Esophagus muscularis mucosa (tissue), 4 donors: ENCODE data around the gene CARF. TPM values are rescaled to one million over a fixed set of nuclear protein-coding genes. Genes with fewer than 3 reads are reported as not detected.

ENCODE experiments used
- DNase-seq: peaks from one replicate; pipeline ENCODE4 v3.0.0-alpha.2; 2017; ENCODE audit errors: extremely low spot score
- H3K27ac ChIP-seq, 4 donors: fragments of 200-600 bp; sonication (generic); replicated peaks in 1 of 4; 1 replicate in 3 of 4; 2 replicates in 1 of 4; pipeline ENCODE4 v1.5.1; 2016 to 2019; ENCODE audit warnings: mild to moderate bottlenecking in 1 of 4
- H3K27me3 ChIP-seq, 4 donors: fragments of 200-600 bp; sonication (generic); one replicate each; pipeline versions ENCODE4 v1.5.1 to v1.6.0; 2016 to 2019
- H3K36me3 ChIP-seq, 4 donors: fragments of 200-600 bp; sonication (generic); one replicate each; pipeline ENCODE4 v1.5.1; 2016 to 2019
- H3K4me1 ChIP-seq, 4 donors: fragments of 200-600 bp; sonication (generic); one replicate each; pipeline ENCODE4 v1.5.1; 2016 to 2019
- H3K4me3 ChIP-seq, 4 donors: fragments of 200-600 bp; sonication (generic); 1 replicate in 2 of 4; 2 replicates in 2 of 4; pipeline ENCODE4 v1.5.1; 2016 to 2019; ENCODE audit warnings: mild to moderate bottlenecking in 4 of 4, moderate library complexity in 1 of 4
- H3K9me3 ChIP-seq, 4 donors: fragments of 200-600 bp; sonication (generic); 1 replicate in 3 of 4; 2 replicates in 1 of 4; pipeline ENCODE4 v1.5.1; 2016 to 2019
- CTCF ChIP-seq, 3 experiments: fragments of 200-600 bp in 2 of 3; fragments of 450-650 bp in 1 of 3; sonication (generic) in 2 of 3; IDR thresholded peaks; one replicate each; pipeline ENCODE4 v1.5.1; 2017 to 2019; ENCODE audit warnings: antibody characterized with exemption in 3 of 3, mild to moderate bottlenecking in 2 of 3, moderate library complexity in 1 of 3
- EP300 ChIP-seq: sonication (generic); formaldehyde crosslinking; IDR thresholded peaks from one replicate; pipeline ENCODE4 v1.6.1; 2017; ENCODE audit warnings: antibody characterized with exemption
- POLR2A ChIP-seq: fragments of 450-650 bp; IDR thresholded peaks from one replicate; pipeline ENCODE4 v1.6.1; 2017; ENCODE audit warnings: antibody characterized with exemption, moderate library complexity, mild to moderate bottlenecking, low read depth
- POLR2AphosphoS5 ChIP-seq, 2 donors: sonication (generic); formaldehyde crosslinking; IDR thresholded peaks; one replicate each; pipeline ENCODE4 v1.6.1; 2017; ENCODE audit warnings: antibody characterized with exemption in 2 of 2
- WGBS: methylation state at CpG from one replicate; pipeline ENCODE4 v1.1.5; 2018; 5-methylcytosine and 5-hydroxymethylcytosine counted together
- intact Hi-C: fragments of 100-400 bp; cut with DNase I; formaldehyde crosslinking; loops from one replicate; pipeline ENCODE4 v1.15.1; 2023
- total RNA-seq, 4 donors: library from RNA; depleted of rRNA; stranded (reverse); fragments of >200 nt; gene quantifications; one replicate each; pipeline versions ENCODE4 v1.1.0 to v1.2.1, GENCODE V29; 2016

Gene CARF
- total RNA-seq, 4 donors from 2014 or later = 8.0 to 16.6 (median 12.8) TPM

GRCh38 chr2:203016716-203017115 is 104.6 kb downstream of the CARF start:
- H3K36me3 ChIP-seq = no peaks in the 10 kb centered on the region
- H3K9me3 ChIP-seq = no peaks in the 10 kb centered on the region
- TF ChIP-seq POLR2A (no peak), EP300 (no peak), POLR2AphosphoS5 (IDR thresholded peaks at IDR 0.05) (no peak), CTCF (IDR thresholded peaks at IDR 0.05) (no peak)
- peaks cover 4 to 70% (median 54%) of the 10 kb centered on the region in 4 donors for H3K4me1 ChIP-seq
- H3K4me3 ChIP-seq = peak overlapping the region; percentile 78 to 91 (median 83)
- 67% methylated on average over 3 of the region's 3 CpGs for WGBS
- intact Hi-C loops = no loop called here
- peak overlapping the region; percentile 16 to 96 (median 93) for H3K27ac ChIP-seq
- DNase-seq = no peak
- no peaks in the 10 kb centered on the region for H3K27me3 ChIP-seq

- Histone ChIP-seq H3K9me3 (no peaks in the 10 kb centered on the region), H3K4me3 (peak overlapping the region; percentile 78 to 91 (median 83)), H3K4me1 (peaks cover 11 to 84% (median 68%) of the 10 kb centered on the region in 4 donors), H3K27ac (peak overlapping the region in 2 of 4 donors; percentile 9 to 50), H3K27me3 (no peaks in the 10 kb centered on the region), H3K36me3 (no peaks in the 10 kb centered on the region)
- no peak for TF ChIP-seq POLR2AphosphoS5 (IDR thresholded peaks at IDR 0.05)
- no peak for TF ChIP-seq POLR2A
- no peak for TF ChIP-seq EP300
- TF ChIP-seq CTCF (IDR thresholded peaks at IDR 0.05) = no peak
- 11% methylated on average over 1 of the region's 1 CpG for WGBS
- intact Hi-C loops = no loop called here
- no peak for DNase-seq
Measured at GRCh38 chr2:203018181-203018580, 106.1 kb downstream of the CARF start.

GRCh38 chr2:203019142-203019541 is 107.1 kb downstream of the CARF start:
- no peak for TF ChIP-seq POLR2A
- peak in 2 of 3 experiments; percentile 11 for TF ChIP-seq CTCF (IDR thresholded peaks at IDR 0.05)
- Histone ChIP-seq H3K4me3 (peak overlapping the region; percentile 78 to 91 (median 83)), H3K4me1 (peaks cover 15 to 83% (median 64%) of the 10 kb centered on the region in 4 donors), H3K27me3 (no peaks in the 10 kb centered on the region), H3K36me3 (no peaks in the 10 kb centered on the region), H3K9me3 (no peaks in the 10 kb centered on the region), H3K27ac (peak overlapping the region in 1 of 4 donors; percentile 50)
- WGBS = 80% methylated on average over 2 of the region's 2 CpGs
- no peak for DNase-seq
- intact Hi-C loops = no loop called here

GRCh38 chr2:203021991-203022390 is 109.9 kb downstream of the CARF start:
- no peaks in the 10 kb centered on the region for H3K27me3 ChIP-seq
- peaks cover 0 to 3% (median 0%) of the 10 kb centered on the region in 4 donors for H3K36me3 ChIP-seq
- H3K4me3 ChIP-seq = no peak overlapping the region
- H3K27ac ChIP-seq = peak overlapping the region in 3 of 4 donors; percentile 39 to 59 (median 54)
- TF ChIP-seq EP300 = no peak
- TF ChIP-seq POLR2AphosphoS5 (IDR thresholded peaks at IDR 0.05) = no peak
- no peak for TF ChIP-seq POLR2A
- TF ChIP-seq CTCF (IDR thresholded peaks at IDR 0.05) = no peak
- WGBS = 58% methylated on average over 4 of the region's 4 CpGs
- H3K4me1 ChIP-seq = peaks cover 19 to 70% (median 46%) of the 10 kb centered on the region in 4 donors
- no peaks in the 10 kb centered on the region for H3K9me3 ChIP-seq
- no peak for DNase-seq
- intact Hi-C loops = no loop called here

GRCh38 chr2:203022751-203023150 is 110.7 kb downstream of the CARF start:
- intact Hi-C loops = no loop called here
- no peak overlapping the region for H3K4me3 ChIP-seq
- peak overlapping the region in 3 of 4 donors; percentile 39 to 59 (median 54) for H3K27ac ChIP-seq
- WGBS = 59% methylated on average over 1 of the region's 1 CpG
- peaks cover 0 to 3% (median 0%) of the 10 kb centered on the region in 4 donors for H3K36me3 ChIP-seq
- H3K9me3 ChIP-seq = no peaks in the 10 kb centered on the region
- DNase-seq = no peak
- H3K4me1 ChIP-seq = peaks cover 19 to 62% (median 39%) of the 10 kb centered on the region in 4 donors
- no peak for TF ChIP-seq POLR2A
- no peak for TF ChIP-seq CTCF (IDR thresholded peaks at IDR 0.05)
- no peak for TF ChIP-seq EP300
- no peak for TF ChIP-seq POLR2AphosphoS5 (IDR thresholded peaks at IDR 0.05)
- H3K27me3 ChIP-seq = no peaks in the 10 kb centered on the region
